ENCODE results near the gene NFATC2IP.
"Not testable (repeated sequence)": the region's sequence is repeated elsewhere in the genome, so short reads cannot be mapped to it uniquely, and the experiment has no call there.

NFATC2IP gene

DNA sequence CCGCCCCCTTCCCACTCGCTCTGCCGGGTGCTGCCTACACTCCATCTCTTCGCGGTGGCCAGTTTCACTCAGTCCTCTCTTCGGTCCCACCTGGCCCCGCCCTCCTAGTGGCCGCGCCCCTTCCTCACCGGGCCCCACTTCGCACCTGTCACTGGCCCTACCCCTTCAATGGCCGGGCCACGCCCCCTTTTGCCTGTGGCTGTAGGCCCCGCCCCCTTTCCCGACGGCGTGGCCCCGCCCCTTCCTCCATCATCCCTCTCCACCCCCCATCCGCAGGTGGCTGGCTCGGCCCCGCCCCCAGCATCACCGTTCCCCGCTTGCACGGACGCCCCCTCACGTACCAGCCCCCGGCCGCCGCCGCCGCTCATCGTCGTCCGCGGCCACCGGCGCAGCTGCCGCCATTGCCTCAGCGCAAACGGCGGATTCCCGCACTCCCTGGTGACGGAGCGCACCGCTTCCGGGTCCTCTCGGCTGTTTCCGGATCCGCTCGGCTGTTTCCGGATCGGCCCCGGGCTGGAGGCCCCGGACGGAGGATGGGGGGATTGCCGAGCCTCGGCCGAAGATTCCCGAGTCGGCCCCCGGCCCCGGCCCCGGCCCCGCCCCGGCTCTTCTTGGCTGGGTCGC lies 25.9 kb upstream of the NFATC2IP start, which contains the start of gene RABEP2:
TSS of gene RABEP2 (minus strand) at position 477 of the 624 bp plus-strand sequence. CDS start at position 402, 75 bp downstream.
- no peaks in the 10 kb centered on the region for H3K4me1 ChIP-seq
- TF ChIP-seq, protein P1, sequence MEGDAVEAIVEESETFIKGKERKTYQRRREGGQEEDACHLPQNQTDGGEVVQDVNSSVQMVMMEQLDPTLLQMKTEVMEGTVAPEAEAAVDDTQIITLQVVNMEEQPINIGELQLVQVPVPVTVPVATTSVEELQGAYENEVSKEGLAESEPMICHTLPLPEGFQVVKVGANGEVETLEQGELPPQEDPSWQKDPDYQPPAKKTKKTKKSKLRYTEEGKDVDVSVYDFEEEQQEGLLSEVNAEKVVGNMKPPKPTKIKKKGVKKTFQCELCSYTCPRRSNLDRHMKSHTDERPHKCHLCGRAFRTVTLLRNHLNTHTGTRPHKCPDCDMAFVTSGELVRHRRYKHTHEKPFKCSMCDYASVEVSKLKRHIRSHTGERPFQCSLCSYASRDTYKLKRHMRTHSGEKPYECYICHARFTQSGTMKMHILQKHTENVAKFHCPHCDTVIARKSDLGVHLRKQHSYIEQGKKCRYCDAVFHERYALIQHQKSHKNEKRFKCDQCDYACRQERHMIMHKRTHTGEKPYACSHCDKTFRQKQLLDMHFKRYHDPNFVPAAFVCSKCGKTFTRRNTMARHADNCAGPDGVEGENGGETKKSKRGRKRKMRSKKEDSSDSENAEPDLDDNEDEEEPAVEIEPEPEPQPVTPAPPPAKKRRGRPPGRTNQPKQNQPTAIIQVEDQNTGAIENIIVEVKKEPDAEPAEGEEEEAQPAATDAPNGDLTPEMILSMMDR (IDR thresholded peaks at IDR 0.05; ENCODE audit: low read depth, low read length): no peak
- H3K9me3 ChIP-seq: no peaks in the 10 kb centered on the region

GRCh38 chr16:28925386-28926228 lies 25.1 kb upstream of the NFATC2IP start:
- H3K9me3 ChIP-seq: no peaks in the 10 kb centered on the region
- TF ChIP-seq, protein P1 (IDR thresholded peaks at IDR 0.05; ENCODE audit: low read depth, low read length): no peak
- H3K27me3 ChIP-seq: no peaks in the 10 kb centered on the region
- peak overlapping the region; percentile 72 for H3K4me3 ChIP-seq (ENCODE audit: low read depth, low read length)
- peak; percentile 71 for DNase-seq
- no peaks in the 10 kb centered on the region for H3K4me1 ChIP-seq
- H3K36me3 ChIP-seq: no peaks in the 10 kb centered on the region

More for the DNA sequence above, 25.9 kb upstream of the NFATC2IP start, which contains the start of gene RABEP2:
- Histone ChIP-seq H3K27me3 (no peaks in the 10 kb centered on the region), H3K4me3 (ENCODE audit: low read depth, low read length) (peak within 1 kb of the TSS; percentile 72), H3K36me3 (no peaks in the 10 kb centered on the region)
- peak; percentile 96 for DNase-seq

GRCh38 chr16:28926284-28926683 lies 24.5 kb upstream of the NFATC2IP start:
- DNase-seq; H3K9me3 ChIP-seq; H3K36me3 ChIP-seq; H3K4me3 ChIP-seq (ENCODE audit: low read depth, low read length); H3K4me1 ChIP-seq; H3K27me3 ChIP-seq: not testable (repeated sequence)

DNA sequence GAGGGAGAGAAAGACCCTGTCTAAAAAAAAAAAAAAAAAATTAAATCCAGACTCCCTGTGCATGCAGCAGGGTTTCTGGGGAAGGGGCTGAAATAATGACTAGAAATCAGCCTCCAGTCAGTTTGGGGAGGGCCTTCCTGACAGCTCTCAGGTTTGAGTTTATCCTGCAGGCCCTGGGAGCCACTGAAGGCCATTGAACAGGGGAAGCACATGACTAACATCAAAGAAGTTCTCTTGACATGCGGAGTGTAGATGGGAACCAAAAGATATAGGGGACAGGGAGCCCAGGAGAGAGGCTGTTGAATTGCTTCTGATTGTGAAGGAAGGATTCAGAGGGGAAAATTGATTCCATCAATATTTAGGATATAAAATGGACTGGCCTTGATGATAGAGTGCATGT lies 22.9 kb upstream of the NFATC2IP start:
- Histone ChIP-seq H3K36me3 (no peaks in the 10 kb centered on the region), H3K4me3 (ENCODE audit: low read depth, low read length) (no peak overlapping the region), H3K9me3 (no peaks in the 10 kb centered on the region), H3K27me3 (no peaks in the 10 kb centered on the region), H3K4me1 (no peaks in the 10 kb centered on the region)
- DNase-seq: no peak
- TF ChIP-seq, protein P1 (IDR thresholded peaks at IDR 0.05; ENCODE audit: low read depth, low read length): no peak

DNA sequence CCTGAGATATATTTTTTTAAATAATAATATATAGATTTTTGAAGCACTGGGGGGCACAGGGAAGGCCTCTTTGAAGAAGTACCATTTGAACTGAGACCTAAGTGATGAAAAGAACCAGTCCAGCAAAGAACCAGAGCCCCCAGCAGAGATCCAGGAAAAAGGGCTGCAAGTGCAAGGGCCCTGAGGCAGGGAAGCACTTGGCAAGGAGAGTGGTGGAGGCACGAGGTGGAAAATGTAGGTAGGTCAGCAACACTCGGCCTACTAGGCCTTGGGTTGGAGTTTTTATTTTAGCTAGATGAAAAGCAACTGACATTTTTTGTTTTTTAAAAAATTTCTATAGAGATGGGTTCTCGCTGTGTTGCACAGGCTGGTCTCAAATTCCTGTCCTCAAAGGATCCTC lies 20.5 kb upstream of the NFATC2IP start:
- TF ChIP-seq, protein P1 (IDR thresholded peaks at IDR 0.05; ENCODE audit: low read depth, low read length): no peak
- DNase-seq: no peak
- Histone ChIP-seq H3K4me3 (ENCODE audit: low read depth, low read length) (no peak overlapping the region), H3K9me3 (no peaks in the 10 kb centered on the region), H3K4me1 (no peaks in the 10 kb centered on the region), H3K36me3 (no peaks in the 10 kb centered on the region), H3K27me3 (no peaks in the 10 kb centered on the region)

GRCh38 chr16:28930652-28931051 lies 20.1 kb upstream of the NFATC2IP start:
- no peaks in the 10 kb centered on the region for H3K4me1 ChIP-seq
- H3K27me3 ChIP-seq: no peaks in the 10 kb centered on the region
- H3K9me3 ChIP-seq: no peaks in the 10 kb centered on the region
- H3K4me3 ChIP-seq (ENCODE audit: low read depth, low read length): no peak overlapping the region
- no peak for DNase-seq
- TF ChIP-seq, protein P1 (IDR thresholded peaks at IDR 0.05; ENCODE audit: low read depth, low read length): no peak
- H3K36me3 ChIP-seq: no peaks in the 10 kb centered on the region

Data from BE2C (cell line).